H1 (cell line): Measurements from ENCODE around the gene ENPP1. TPM values are rescaled to one million over a fixed set of nuclear protein-coding genes. Genes with fewer than 3 reads are reported as not detected.

Experiments
- GTF2F1 ChIP-seq: IDR thresholded peaks from 2 replicates; pipeline ENCODE4 v1.6.1; 2012; ENCODE audit warnings: low read depth, low read length, improper control_type of control experiment, borderline replicate concordance
- HDAC2 ChIP-seq, 2 experiments: fragments of 300-600 bp in 1 of 2; sonication (generic) in 1 of 2; IDR thresholded peaks; 2 replicates each; pipeline ENCODE4 v1.6.1; 2011 to 2012; ENCODE audit warnings: low read depth in 2 of 2, low read length in 2 of 2, mild to moderate bottlenecking in 2 of 2, moderate library complexity in 2 of 2, borderline replicate concordance in 1 of 2, inconsistent platforms in 1 of 2
- RAD21 ChIP-seq, 2 experiments: IDR thresholded peaks in 1 of 2; conservative IDR thresholded peaks in 1 of 2; 2 replicates each; pipeline ENCODE4 v1.6.1; 2011; ENCODE audit warnings: low read depth in 2 of 2, low read length in 2 of 2, improper control_type of control experiment in 1 of 2, inconsistent platforms in 1 of 2, mild to moderate bottlenecking in 1 of 2, moderate library complexity in 1 of 2
- RNF2 ChIP-seq: fragments of 200-900, 300-1000 bp; sonication (generic); IDR thresholded peaks from 2 replicates; pipeline ENCODE4 v1.7.1; 2016; ENCODE audit warnings: borderline replicate concordance, low read depth, mild to moderate bottlenecking, antibody characterized with exemption, low read length; ENCODE audit not compliant: poor library complexity, severe bottlenecking; ENCODE audit errors: missing control alignments
- polyA plus RNA-seq, 7 experiments: library from polyadenylated mRNA; depleted of rRNA in 3 of 7; stranded (reverse) in 5 of 7; unstranded in 2 of 7; fragments of >200 nt in 5 of 7; fragments of 200-250 nt in 2 of 7; gene quantifications; 1 replicate in 5 of 7; 2 replicates in 1 of 7; 4 replicates in 1 of 7; pipeline versions ENCODE4 v1.2.1 to v1.2.3, GENCODE V29; 2011 to 2013; ENCODE audit warnings: missing spikeins in 2 of 7, mixed read lengths in 2 of 7
- total RNA-seq: library from RNA; stranded (reverse); fragmentation: NEBNext Ultra II Directional; extraction: Animal tissue kit (Norgen Biotek cat#: 25700); gene quantifications from 2 replicates; pipeline ENCODE4 v1.2.1, GENCODE V29; 2021

Gene ENPP1
- total and polyA plus RNA-seq, 2 of the 8 experiments (the other 6 are each of a cell fraction or from before 2014, with no cell fraction given) = 10.1 to 39.1 TPM

DNA sequence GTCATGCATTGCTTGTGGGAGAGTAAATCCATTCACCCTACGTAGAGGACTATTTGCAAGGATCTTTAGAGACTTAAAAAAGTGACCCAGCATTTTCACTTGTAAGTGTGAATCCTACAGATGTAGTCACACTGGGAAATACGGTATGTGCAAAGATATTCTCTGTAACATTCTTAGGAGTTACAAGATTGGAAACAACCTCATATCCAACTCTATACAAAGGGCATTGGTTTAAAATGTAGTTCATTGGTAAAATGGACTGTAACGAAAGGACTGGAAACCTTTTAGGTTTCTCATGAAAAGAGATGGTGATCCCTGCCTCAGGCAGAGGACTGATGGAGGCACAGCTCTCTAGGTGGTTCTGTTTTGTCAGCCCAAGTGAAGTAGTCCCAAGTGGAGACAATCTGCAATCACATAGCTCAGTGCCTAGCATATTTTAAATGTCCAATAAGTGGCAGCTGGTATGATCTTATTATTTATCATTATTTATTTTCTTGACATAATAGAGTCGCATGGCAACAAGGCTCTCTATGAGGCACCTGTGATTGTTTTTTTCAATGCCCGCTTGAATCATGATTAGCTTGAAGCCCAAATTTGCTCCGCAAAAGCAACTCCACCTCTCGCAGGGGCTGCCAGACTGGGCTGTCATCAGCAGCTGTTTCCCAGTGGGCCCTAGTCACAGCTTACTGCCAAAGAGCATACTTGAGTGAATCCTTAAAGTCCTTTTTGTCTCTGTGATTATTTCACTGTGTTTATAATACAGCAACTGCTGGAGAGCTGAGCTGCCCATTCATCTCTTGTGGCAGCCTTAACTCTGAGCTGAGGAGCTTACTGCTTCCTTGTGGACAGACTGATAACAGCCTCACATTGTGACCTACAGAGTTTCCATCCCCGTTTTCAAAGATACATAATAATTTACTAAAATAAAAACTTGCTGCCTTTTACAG lies 19.8 kb upstream of the ENPP1 start (continued):
- TF ChIP-seq RNF2 (no peak), HDAC2 (IDR thresholded peaks at IDR 0.05; ENCODE audit: borderline replicate concordance in 1 of 2, low read depth in 2 of 2, low read length in 2 of 2) (no peak), RAD21 (IDR thresholded peaks at IDR 0.05 in 1 of 2, conservative IDR thresholded peaks at IDR 0.05 in 1 of 2; ENCODE audit: low read depth in 2 of 2, low read length in 2 of 2) (peak; percentile 35 to 44), GTF2F1 (no peak)
